CD14-positive monocyte (primary cell): ENCODE results near the gene PELO. TPM values are rescaled to one million over a fixed set of nuclear protein-coding genes. Genes with fewer than 3 reads are reported as not detected.
A peak's percentile ranks its signal among the peaks of the same experiment; 100 is the strongest.

Experiments
- DNase-seq, 3 donors: peaks; one replicate each; pipeline ENCODE4 v3.0.0-alpha.2; 2011 to 2022
- H2AFZ ChIP-seq: 2 replicates; pipeline ENCODE4 v1.6.0; 2012; ENCODE audit warnings: mild to moderate bottlenecking, low read depth, low read length, inconsistent platforms; ENCODE audit not compliant: insufficient read depth, poor library complexity, severe bottlenecking
- H3K27ac ChIP-seq, 2 donors: 1 replicate in 1 of 2; 2 replicates in 1 of 2; pipeline ENCODE4 v1.5.1; 2012 to 2013; ENCODE audit warnings: low read length in 2 of 2, control low read depth in 1 of 2, inconsistent platforms in 1 of 2, low read depth in 1 of 2, mild to moderate bottlenecking in 1 of 2
- H3K27me3 ChIP-seq, 2 donors: one replicate each; pipeline versions ENCODE4 v1.6.0 to v1.6.1; 2011 to 2013; ENCODE audit warnings: low read length in 2 of 2; ENCODE audit not compliant: control insufficient read depth in 2 of 2, insufficient read depth in 2 of 2
- H3K36me3 ChIP-seq, 2 donors: replicated peaks in 1 of 2; 1 replicate in 1 of 2; 2 replicates in 1 of 2; pipeline versions ENCODE4 v1.5.1 to v1.6.1; 2012 to 2013; ENCODE audit warnings: low read length in 2 of 2, control low read depth in 1 of 2, inconsistent platforms in 1 of 2, mild to moderate bottlenecking in 1 of 2; ENCODE audit not compliant: insufficient read depth in 2 of 2, control insufficient read depth in 1 of 2
- H3K4me1 ChIP-seq, 2 donors: 1 replicate in 1 of 2; 2 replicates in 1 of 2; pipeline versions ENCODE4 v1.5.1 to v1.6.1; 2012 to 2013; ENCODE audit warnings: low read length in 2 of 2, control low read depth in 1 of 2, inconsistent platforms in 1 of 2, mild to moderate bottlenecking in 1 of 2, moderate library complexity in 1 of 2; ENCODE audit not compliant: insufficient read depth in 2 of 2, control insufficient read depth in 1 of 2
- H3K4me2 ChIP-seq: replicated peaks from 2 replicates; pipeline ENCODE3; 2012; ENCODE audit warnings: low read length, moderate library complexity, mild to moderate bottlenecking; ENCODE audit not compliant: poor library complexity, severe bottlenecking; ENCODE audit errors: extremely low read depth
- H3K4me3 ChIP-seq, 3 experiments: fragments of 200-600 bp in 1 of 3; sonication (generic) in 1 of 3; replicated peaks in 1 of 3; 1 replicate in 2 of 3; 2 replicates in 1 of 3; pipeline ENCODE4 v1.5.1; 2011 to 2013; ENCODE audit warnings: low read length in 3 of 3, mild to moderate bottlenecking in 3 of 3, control low read depth in 2 of 3, low read depth in 2 of 3, inconsistent platforms in 1 of 3, moderate library complexity in 1 of 3
- H3K79me2 ChIP-seq: 2 replicates; pipeline ENCODE4 v1.6.0; 2012; ENCODE audit warnings: mild to moderate bottlenecking, control low read depth, inconsistent platforms, low read length, moderate library complexity; ENCODE audit not compliant: insufficient read depth
- H3K9ac ChIP-seq: 2 replicates; pipeline ENCODE4 v1.6.0; 2017; ENCODE audit warnings: low read length, mild to moderate bottlenecking; ENCODE audit not compliant: insufficient read depth, poor library complexity, severe bottlenecking
- H3K9me3 ChIP-seq, 2 donors: replicated peaks in 1 of 2; 1 replicate in 1 of 2; 2 replicates in 1 of 2; pipeline versions ENCODE4 v1.5.1 to v1.6.1; 2012 to 2013; ENCODE audit warnings: low read length in 2 of 2, control low read depth in 1 of 2; ENCODE audit not compliant: control insufficient read depth in 1 of 2, insufficient read depth in 1 of 2
- H4K20me1 ChIP-seq: 2 replicates; pipeline ENCODE4 v1.6.0; 2012; ENCODE audit warnings: mild to moderate bottlenecking, low read length, control low read depth, moderate library complexity; ENCODE audit not compliant: insufficient read depth
- H3K27ac Mint-ChIP-seq, 7 donors: one replicate each; pipeline ENCODE4 v1.8.0; 2020; ENCODE audit warnings: mild to moderate bottlenecking in 7 of 7, mixed read lengths in 7 of 7, moderate library complexity in 6 of 7, inconsistent platforms in 2 of 7
- H3K27me3 Mint-ChIP-seq, 3 donors: one replicate each; pipeline ENCODE4 v1.8.0; 2021 to 2022; ENCODE audit warnings: low read depth in 3 of 3, mild to moderate bottlenecking in 3 of 3, mixed read lengths in 3 of 3, moderate library complexity in 3 of 3, inconsistent platforms in 1 of 3
- H3K36me3 Mint-ChIP-seq, 2 donors: one replicate each; pipeline ENCODE4 v1.8.0; 2020; ENCODE audit warnings: mixed read lengths in 2 of 2, inconsistent platforms in 1 of 2, mild to moderate bottlenecking in 1 of 2
- H3K4me1 Mint-ChIP-seq: one replicate; pipeline ENCODE4 v1.8.0; 2020; ENCODE audit warnings: mild to moderate bottlenecking, mixed read lengths
- H3K4me3 Mint-ChIP-seq, 2 donors: one replicate each; pipeline ENCODE4 v1.8.0; 2020; ENCODE audit warnings: mild to moderate bottlenecking in 2 of 2, mixed read lengths in 2 of 2, moderate library complexity in 1 of 2
- H3K9me3 Mint-ChIP-seq, 7 donors: one replicate each; pipeline ENCODE4 v1.8.0; 2020 to 2022; ENCODE audit warnings: mixed read lengths in 7 of 7, mild to moderate bottlenecking in 6 of 7, moderate library complexity in 6 of 7, inconsistent platforms in 2 of 7
- CTCF ChIP-seq: fragments of 200-600 bp; IDR thresholded peaks from one replicate; pipeline ENCODE4 v1.8.0; 2022; ENCODE audit warnings: antibody characterized with exemption, mild to moderate bottlenecking
- WGBS: methylation state at CpG from one replicate; pipeline ENCODE4 v1.1.5; 2013; ENCODE audit warnings: missing lambda C conversion rate; ENCODE audit not compliant: insufficient coverage; 5-methylcytosine and 5-hydroxymethylcytosine counted together
- intact Hi-C, 2 donors: fragments of 100-400 bp; cut with micrococcal nuclease; formaldehyde crosslinking; loops; one replicate each; pipeline versions ENCODE4 v1.15.0 to v1.15.1; 2023
- polyA plus RNA-seq, 3 donors: library from polyadenylated mRNA; depleted of rRNA in 1 of 3; unstranded in 2 of 3; stranded (reverse) in 1 of 3; fragments of 300-500 nt in 2 of 3; fragments of >200 nt in 1 of 3; fragmentation: Illumina TruSeq in 2 of 3; gene quantifications; 1 replicate in 2 of 3; 2 replicates in 1 of 3; pipeline ENCODE4 v1.2.3, GENCODE V29; 2012 to 2021

Gene PELO
- polyA plus RNA-seq, 3 donors = 1.8 to 4.4 (median 2.1) TPM

- intact Hi-C loops = no loop called here
- Histone ChIP-seq H4K20me1 (no peaks in the 10 kb centered on the region), H3K27ac (peak overlapping the region in 1 of 2 donors; percentile 16), H3K4me2 (peak overlapping the region; percentile 76), H3K36me3 (no peaks in the 10 kb centered on the region), H3K9me3 (no peaks in the 10 kb centered on the region), H2AFZ (no peak overlapping the region), H3K4me1 (peaks cover 52 to 74% of the 10 kb centered on the region in 2 donors), H3K27me3 (no peaks in the 10 kb centered on the region), H3K9ac (no peak overlapping the region), H3K79me2 (peaks cover 48% of the 10 kb centered on the region), H3K4me3 (no peak overlapping the region)
- peak in 1 of 3 donors; percentile 14 for DNase-seq
- Mint-ChIP-seq H3K27ac (peak overlapping the region in 3 of 7 donors; percentile 20 to 38 (median 33)), H3K4me3 (no peak overlapping the region), H3K36me3 (peaks cover 5 to 8% of the 10 kb centered on the region in 2 donors), H3K27me3 (peaks cover 0 to 3% (median 0%) of the 10 kb centered on the region in 3 donors), H3K9me3 (peaks cover 0 to 3% (median 0%) of the 10 kb centered on the region in 7 donors), H3K4me1 (peaks cover 62% of the 10 kb centered on the region)
- no peak for TF ChIP-seq CTCF
- WGBS = no CpG with 5 or more reads among the region's 6 CpGs
Measured at GRCh38 chr5:52802974-52803336, 15.2 kb downstream of the PELO start.

DNA sequence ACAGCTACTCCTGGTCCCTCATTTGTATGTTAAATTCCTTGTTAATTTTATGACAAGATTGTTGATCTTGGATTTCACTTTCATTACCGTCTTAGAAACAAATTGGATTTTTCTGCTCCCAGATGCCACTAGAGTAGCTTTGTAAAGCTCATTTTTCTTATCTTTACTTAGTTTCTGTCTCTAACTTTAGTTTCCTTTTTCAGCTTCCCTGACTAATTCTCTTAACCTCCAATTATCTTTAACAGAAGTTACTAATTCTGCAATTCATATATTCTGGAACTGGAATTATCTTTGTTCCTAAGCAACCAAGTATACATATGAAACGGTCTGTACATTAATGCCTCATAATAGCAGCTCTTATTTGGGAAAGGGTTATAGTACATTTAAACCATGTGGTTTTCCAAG, 16.7 kb downstream of the PELO start:
- Histone ChIP-seq H4K20me1 (no peaks in the 10 kb centered on the region), H3K4me2 (no peak overlapping the region), H3K4me1 (peaks cover 46 to 69% of the 10 kb centered on the region in 2 donors), H3K27ac (peak overlapping the region in 1 of 2 donors; percentile 74), H3K9me3 (no peaks in the 10 kb centered on the region), H3K79me2 (peaks cover 41% of the 10 kb centered on the region), H3K27me3 (no peaks in the 10 kb centered on the region), H3K4me3 (no peak overlapping the region), H3K9ac (no peak overlapping the region), H2AFZ (no peak overlapping the region), H3K36me3 (no peaks in the 10 kb centered on the region)
- peaks cover 0 to 3% (median 0%) of the 10 kb centered on the region in 7 donors for H3K9me3 Mint-ChIP-seq
- WGBS = 50% methylated on average over 1 of the region's 2 CpGs
- peak overlapping the region; percentile 72 to 93 (median 83) for H3K27ac Mint-ChIP-seq
- peak overlapping the region in 1 of 2 donors; percentile 41 for H3K4me3 Mint-ChIP-seq
- peaks cover 5 to 8% of the 10 kb centered on the region in 2 donors for H3K36me3 Mint-ChIP-seq
- intact Hi-C loops = no loop called here
- H3K27me3 Mint-ChIP-seq = peaks cover 0 to 3% (median 0%) of the 10 kb centered on the region in 3 donors
- peaks cover 54% of the 10 kb centered on the region for H3K4me1 Mint-ChIP-seq
- TF ChIP-seq CTCF = no peak
- DNase-seq = peak in 2 of 3 donors; percentile 34 to 42
